WTC11 (cell line): ENCODE data around the gene COL18A1. TPM values are rescaled to one million over a fixed set of nuclear protein-coding genes. Genes with fewer than 3 reads are reported as not detected.

Experiments
- AR ChIP-seq: fragments of 250-450 bp; sonication (Bioruptor Pico); IDR thresholded peaks from 2 replicates; pipeline ENCODE4 v1.9.0; 2021; ENCODE audit warnings: mild to moderate bottlenecking
- CDX4 ChIP-seq: fragments of 250-450 bp; sonication (Bioruptor Pico); IDR thresholded peaks from 2 replicates; pipeline ENCODE4 v1.9.0; 2021; ENCODE audit warnings: moderate library complexity, mild to moderate bottlenecking, inconsistent platforms, borderline replicate concordance
- E2F1 ChIP-seq: sonication (generic); formaldehyde crosslinking; IDR thresholded peaks from 2 replicates; pipeline ENCODE4 v1.8.0; 2022; ENCODE audit warnings: mild to moderate bottlenecking, missing genetic modification reagents
- ELF4 ChIP-seq: sonication (generic); formaldehyde crosslinking; IDR thresholded peaks from 2 replicates; pipeline ENCODE4 v1.8.1; 2022; ENCODE audit warnings: low read depth, mild to moderate bottlenecking, moderate library complexity, missing genetic modification reagents
- ERG ChIP-seq: fragments of 250-450 bp; sonication (Bioruptor Pico); IDR thresholded peaks from 2 replicates; pipeline ENCODE4 v1.8.0; 2021; ENCODE audit warnings: mild to moderate bottlenecking
- ESRRA ChIP-seq: sonication (generic); formaldehyde crosslinking; IDR thresholded peaks from 2 replicates; pipeline ENCODE4 v1.8.1; 2022; ENCODE audit warnings: mild to moderate bottlenecking, missing genetic modification reagents, borderline replicate concordance
- FOXP1 ChIP-seq: sonication (generic); formaldehyde crosslinking; IDR thresholded peaks from 2 replicates; pipeline ENCODE4 v1.8.0; 2022; ENCODE audit warnings: missing genetic modification reagents, mild to moderate bottlenecking, moderate library complexity, borderline replicate concordance
- FOXP4 ChIP-seq: sonication (generic); formaldehyde crosslinking; IDR thresholded peaks from 2 replicates; pipeline ENCODE4 v1.8.0; 2022; ENCODE audit warnings: mild to moderate bottlenecking, missing genetic modification reagents
- KAT7 ChIP-seq: sonication (generic); formaldehyde crosslinking; IDR thresholded peaks from 2 replicates; pipeline ENCODE4 v1.8.1; 2023; ENCODE audit warnings: missing genetic modification reagents, mild to moderate bottlenecking, borderline replicate concordance
- MAX ChIP-seq: sonication (generic); formaldehyde crosslinking; IDR thresholded peaks from 2 replicates; pipeline ENCODE4 v1.8.0; 2022; ENCODE audit warnings: mild to moderate bottlenecking, missing genetic modification reagents
- MLX ChIP-seq: sonication (generic); formaldehyde crosslinking; IDR thresholded peaks from 2 replicates; pipeline ENCODE4 v1.8.1; 2023; ENCODE audit warnings: mild to moderate bottlenecking, missing genetic modification reagents, moderate library complexity
- NFE2L1 ChIP-seq: sonication (generic); formaldehyde crosslinking; IDR thresholded peaks from 2 replicates; pipeline ENCODE4 v1.8.1; 2023; ENCODE audit warnings: missing genetic modification reagents
- OVOL2 ChIP-seq: fragments of 250-450 bp; sonication (Bioruptor Pico); IDR thresholded peaks from 2 replicates; pipeline ENCODE4 v1.9.0; 2021; ENCODE audit warnings: mild to moderate bottlenecking, borderline replicate concordance
- PRDM15 ChIP-seq: sonication (generic); formaldehyde crosslinking; IDR thresholded peaks from 2 replicates; pipeline ENCODE4 v1.8.0; 2022; ENCODE audit warnings: missing genetic modification reagents
- SMAD4 ChIP-seq: sonication (generic); formaldehyde crosslinking; IDR thresholded peaks from 2 replicates; pipeline ENCODE4 v1.8.0; 2022; ENCODE audit warnings: mild to moderate bottlenecking, missing genetic modification reagents
- STAT6 ChIP-seq: sonication (generic); formaldehyde crosslinking; conservative IDR thresholded peaks from 2 replicates; pipeline ENCODE4 v1.8.1; 2023; ENCODE audit warnings: mild to moderate bottlenecking, low read depth, missing genetic modification reagents, moderate library complexity
- TCF7 ChIP-seq: sonication (generic); formaldehyde crosslinking; IDR thresholded peaks from 2 replicates; pipeline ENCODE4 v1.8.0; 2022; ENCODE audit warnings: mild to moderate bottlenecking, low read depth, missing genetic modification reagents, moderate library complexity
- USF2 ChIP-seq: sonication (generic); formaldehyde crosslinking; IDR thresholded peaks from 2 replicates; pipeline ENCODE4 v1.8.1; 2023; ENCODE audit warnings: mild to moderate bottlenecking, missing genetic modification reagents, moderate library complexity
- ZNF232 ChIP-seq: sonication (generic); formaldehyde crosslinking; IDR thresholded peaks from 2 replicates; pipeline ENCODE4 v1.8.0; 2022; ENCODE audit warnings: mild to moderate bottlenecking, missing genetic modification reagents
- ZNF317 ChIP-seq: sonication (generic); formaldehyde crosslinking; IDR thresholded peaks from 2 replicates; pipeline ENCODE4 v1.8.1; 2023; ENCODE audit warnings: low read depth, mild to moderate bottlenecking, moderate library complexity, missing genetic modification reagents, borderline replicate concordance
- ZNF671 ChIP-seq: fragments of 250-450 bp; sonication (Bioruptor Pico); IDR thresholded peaks from 2 replicates; pipeline ENCODE4 v1.8.0; 2021; ENCODE audit warnings: mild to moderate bottlenecking
- total RNA-seq: library from RNA; stranded (reverse); gene quantifications from 3 replicates; pipeline ENCODE4 v1.2.3, GENCODE V29; 2021

COL18A1 gene
- total RNA-seq, 1 experiment from 2014 or later, result 231 TPM

GRCh38 chr21:45555557-45556301 lies 150.8 kb downstream of the COL18A1 start (continued):
- TF ChIP-seq MLX, result no peak
- no peak for TF ChIP-seq KAT7 (CRISPR knock-in tag)
- TF ChIP-seq MAX (CRISPR knock-in tag), result peak; percentile 81
- TF ChIP-seq SMAD4 (CRISPR knock-in tag), result no peak
- no peak for TF ChIP-seq AR (CRISPR knock-in tag)
- peak; percentile 67; the same call in 1 of the 2 replicates for TF ChIP-seq FOXP1 (CRISPR knock-in tag)
- no peak for TF ChIP-seq OVOL2 (CRISPR knock-in tag)
- TF ChIP-seq ZNF671 (CRISPR knock-in tag), result no peak
- TF ChIP-seq TCF7, result no peak
- TF ChIP-seq ZNF232 (CRISPR knock-in tag), result no peak
- no peak for TF ChIP-seq ERG
- TF ChIP-seq FOXP4, result peak; percentile 20; the same call in 1 of the 2 replicates
- TF ChIP-seq E2F1 (CRISPR knock-in tag), result no peak
- TF ChIP-seq NFE2L1 (CRISPR knock-in tag), result no peak
- TF ChIP-seq STAT6 (CRISPR knock-in tag), result no peak
- TF ChIP-seq PRDM15 (CRISPR knock-in tag), result no peak; the same call in 1 of the 2 replicates
- no peak for TF ChIP-seq ELF4 (CRISPR knock-in tag)
- TF ChIP-seq ZNF317 (CRISPR knock-in tag), result no peak
- TF ChIP-seq CDX4, result no peak
- no peak for TF ChIP-seq ESRRA (CRISPR knock-in tag)
- TF ChIP-seq USF2 (CRISPR knock-in tag), result peak; percentile 44; the same call in 1 of the 2 replicates
